T-cell (primary cell): Measurements from ENCODE around the gene ARHGAP8. TPM values are rescaled to one million over a fixed set of nuclear protein-coding genes. Genes with fewer than 3 reads are reported as not detected.

ENCODE experiments used
- ATAC-seq, 4 experiments: fragments of 200-7000 bp in 3 of 4; fragments of 150-1000 bp in 1 of 4; cut with Tn5 transposase; replicated peaks in 1 of 4; 1 replicate in 3 of 4; 2 replicates in 1 of 4; pipeline ENCODE4 v1.10.0; 2021; ENCODE audit warnings: moderate library complexity in 3 of 4, mild to moderate bottlenecking in 2 of 4, moderate number of reproducible peaks in 1 of 4
- CTCF ChIA-PET, 2 donors: fragments of 300-600 bp; sonication (Branson Sonifier 250); formaldehyde crosslinking; loops; one replicate each; lab custom pipeline; 2022; ENCODE audit warnings: antibody characterized with exemption in 2 of 2; lab: Charles Lee
- POLR2A ChIA-PET, 2 donors: fragments of 300-600 bp; sonication (Branson Sonifier 250); formaldehyde crosslinking; loops; one replicate each; lab custom pipeline; 2022; ENCODE audit warnings: antibody characterized with exemption in 2 of 2; lab: Charles Lee
- DNase-seq, 35 experiments: peaks; one replicate each; pipeline versions ENCODE4 v3.0.0 to v3.0.0-alpha.2; 2013 to 2023
- H3K27ac ChIP-seq: one replicate; pipeline ENCODE4 v1.5.1; 2013; ENCODE audit warnings: low read length
- H3K27me3 ChIP-seq, 2 experiments: replicated peaks in 1 of 2; 1 replicate in 1 of 2; 2 replicates in 1 of 2; pipeline versions ENCODE4 v1.6.1 to v1.7.0; 2013; ENCODE audit warnings: low read length in 1 of 2, mixed read lengths in 1 of 2; ENCODE audit not compliant: control insufficient read depth in 2 of 2, insufficient read depth in 2 of 2; ENCODE audit errors: extremely low read depth in 1 of 2
- H3K36me3 ChIP-seq, 2 donors: 1 replicate in 1 of 2; 2 replicates in 1 of 2; pipeline versions ENCODE4 v1.6.1 to v1.7.0; 2013; ENCODE audit warnings: low read length in 1 of 2; ENCODE audit not compliant: control insufficient read depth in 2 of 2, insufficient read depth in 1 of 2; ENCODE audit errors: extremely low read depth in 1 of 2
- H3K4me1 ChIP-seq, 2 experiments: 1 replicate in 1 of 2; 2 replicates in 1 of 2; pipeline versions ENCODE4 v1.6.1 to v1.7.0; 2013; ENCODE audit warnings: low read length in 2 of 2, mixed read lengths in 1 of 2; ENCODE audit not compliant: insufficient read depth in 2 of 2, control insufficient read depth in 1 of 2; ENCODE audit errors: extremely low read depth in 1 of 2
- H3K4me3 ChIP-seq, 2 donors: 1 replicate in 1 of 2; 2 replicates in 1 of 2; pipeline versions ENCODE4 v1.5.1 to v1.7.0; 2013; ENCODE audit warnings: mild to moderate bottlenecking in 2 of 2, low read length in 1 of 2, moderate library complexity in 1 of 2; ENCODE audit not compliant: control insufficient read depth in 1 of 2; ENCODE audit errors: extremely low read depth in 1 of 2
- H3K9me3 ChIP-seq: 2 replicates; pipeline ENCODE4 v1.7.0; 2013
- H3K27ac Mint-ChIP-seq, 2 donors: one replicate each; pipeline ENCODE4 v1.8.0; 2020 to 2021; ENCODE audit warnings: mild to moderate bottlenecking in 2 of 2, mixed read lengths in 2 of 2
- H3K27me3 Mint-ChIP-seq, 2 donors: one replicate each; pipeline ENCODE4 v1.8.0; 2021 to 2022; ENCODE audit warnings: mixed read lengths in 2 of 2
- H3K36me3 Mint-ChIP-seq: one replicate; pipeline ENCODE4 v1.8.0; 2021; ENCODE audit warnings: mixed read lengths
- H3K4me1 Mint-ChIP-seq, 3 donors: one replicate each; pipeline ENCODE4 v1.8.0; 2020 to 2022; ENCODE audit warnings: mixed read lengths in 3 of 3, mild to moderate bottlenecking in 1 of 3
- H3K4me3 Mint-ChIP-seq, 3 donors: one replicate each; pipeline ENCODE4 v1.8.0; 2020 to 2022; ENCODE audit warnings: mild to moderate bottlenecking in 3 of 3, mixed read lengths in 3 of 3, moderate library complexity in 3 of 3
- H3K9me3 Mint-ChIP-seq, 3 donors: one replicate each; pipeline ENCODE4 v1.8.0; 2020 to 2022; ENCODE audit warnings: mixed read lengths in 3 of 3
- WGBS: methylation state at CpG from one replicate; pipeline ENCODE4 v1.1.5; 2013; ENCODE audit warnings: missing lambda C conversion rate; ENCODE audit not compliant: insufficient coverage; 5-methylcytosine and 5-hydroxymethylcytosine counted together
- total RNA-seq, 35 experiments: library from RNA in 6 of 35; stranded (reverse) in 6 of 35; fragments of 120-200 nt in 1 of 35; gene quantifications; one replicate each; pipeline versions ENCODE4 v1.2.1 to v1.2.4 and lab custom pipeline; 2013 to 2026

Gene ARHGAP8
- total RNA-seq (1 to 10 TPM in 4 of 5 donors, under 1 TPM in 1; 0.59 to 4.7 (median 2.0) TPM), total RNA-seq (lab: John Stamatoyannopoulos, UW) (0 to 1.7 (median 0.33) reads per million in 29 experiments)
- total RNA-seq (2013), result 0.28 TPM

DNA sequence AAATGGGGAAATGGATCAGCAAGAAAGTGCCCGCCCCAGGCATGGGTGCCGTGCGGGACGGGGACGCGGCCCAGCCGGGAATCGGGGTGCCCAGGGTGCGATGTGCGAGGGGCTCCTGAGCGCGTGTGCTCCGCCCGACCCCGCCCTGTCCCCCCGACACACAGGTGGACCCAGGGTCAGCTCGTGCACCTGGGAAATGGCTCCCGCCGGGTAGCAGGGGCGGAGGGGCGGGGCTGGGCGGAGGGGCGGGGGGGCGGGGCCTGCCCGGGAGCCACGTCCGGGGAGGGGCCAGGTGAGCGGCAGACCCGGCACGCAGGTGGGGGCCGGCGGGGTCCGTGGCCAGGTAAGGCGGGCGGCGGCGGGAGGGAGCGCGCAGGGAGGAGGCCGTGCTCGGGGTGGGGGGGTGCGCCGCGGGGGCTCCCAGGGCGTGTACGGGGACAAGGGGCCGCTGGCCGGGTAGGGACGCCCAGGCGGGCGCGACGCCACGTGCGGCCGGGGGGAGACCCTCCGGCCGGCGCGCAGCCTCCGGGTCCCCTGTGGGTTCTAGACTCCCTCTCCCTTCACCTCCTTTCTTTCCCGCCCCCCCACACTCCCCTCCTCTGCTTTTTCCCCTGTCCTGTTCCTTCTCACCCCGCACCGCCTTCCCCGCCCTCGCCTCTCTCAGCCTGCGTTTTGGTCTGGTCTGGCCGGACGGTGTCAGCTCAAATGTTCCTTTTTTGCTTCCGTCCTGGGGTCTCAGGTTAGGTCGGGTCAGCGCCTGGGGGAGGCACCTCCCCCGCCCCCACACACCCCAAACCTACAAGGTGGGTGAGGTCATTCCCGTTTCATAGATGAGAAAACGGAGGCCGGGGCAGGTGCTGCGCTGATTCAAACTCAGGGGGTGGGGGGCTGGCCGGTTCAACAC lies at the start of gene ARHGAP8:
ARHGAP8 (plus strand) TSS at position 291 of the 904 bp plus-strand sequence. CDS start 33,953 bp downstream, outside the sequence.
- no peaks in the 10 kb centered on the region for H3K36me3 Mint-ChIP-seq

DNA sequence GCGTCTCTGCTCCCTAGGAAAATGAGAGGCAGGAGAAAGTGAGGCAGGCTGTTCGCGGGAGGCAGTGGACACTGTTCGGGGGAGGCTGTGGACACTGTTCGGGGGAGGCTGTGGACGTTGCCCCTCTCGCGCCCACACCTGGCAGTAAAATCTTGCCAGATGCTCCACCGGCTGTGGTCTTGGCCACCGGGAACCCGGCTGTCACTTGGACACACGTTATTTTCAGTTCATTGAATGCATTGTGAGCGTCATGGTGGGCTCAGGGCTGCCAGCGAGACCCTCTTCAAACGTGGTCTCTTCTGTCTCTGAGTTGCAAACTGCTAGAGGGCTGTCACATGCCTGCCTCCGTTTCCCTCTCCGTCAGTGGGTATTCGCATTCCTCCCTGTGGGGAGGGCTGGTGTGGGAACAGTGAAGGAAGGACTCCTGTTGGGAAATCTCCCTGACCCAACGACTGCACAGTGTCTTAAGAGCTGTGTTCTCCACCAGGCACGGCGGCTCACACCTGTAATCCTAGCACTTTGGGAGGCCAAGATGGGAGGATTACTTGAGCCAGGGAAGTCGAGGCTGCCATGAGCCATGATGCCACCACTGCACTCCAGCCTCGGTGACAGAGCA lies 49.0 kb upstream of the ARHGAP8 start:
- POLR2A ChIA-PET, result interaction anchor here in 1 of 2 donors (0.6 kb wide), 1 partner anchor 17 kb away, joined by 3 read pairs; no protein-coding TSS in a partner anchor
- WGBS, result 88% methylated on average over 21 of the region's 23 CpGs
- ATAC-seq, result no peak
- no peak for DNase-seq
- no peak overlapping the region for H3K27ac ChIP-seq
- H3K4me3 ChIP-seq, result peak overlapping the region; percentile 56 to 64
- H3K9me3 ChIP-seq, result no peaks in the 10 kb centered on the region
- CTCF ChIA-PET, result no interaction called here
- peaks cover 0 to 5% of the 10 kb centered on the region in 2 donors for H3K36me3 ChIP-seq
- Mint-ChIP-seq H3K27ac (peak overlapping the region in 1 of 2 donors; percentile 52), H3K4me1 (peaks cover 15 to 39% (median 28%) of the 10 kb centered on the region in 3 donors), H3K4me3 (peak overlapping the region; percentile 76 to 81 (median 78)), H3K9me3 (no peaks in the 10 kb centered on the region), H3K36me3 (no peaks in the 10 kb centered on the region), H3K27me3 (no peaks in the 10 kb centered on the region)
- H3K4me1 ChIP-seq, result peaks cover 6 to 70% of the 10 kb centered on the region in 2 experiments
- H3K27me3 ChIP-seq, result peaks cover 0 to 8% of the 10 kb centered on the region in 2 experiments

More for the DNA sequence above, at the start of gene ARHGAP8:
- no peak within 1 kb of the TSS for H3K27ac ChIP-seq
- CTCF ChIA-PET, result interaction anchor here in 1 of 2 donors (0.6 kb wide), 1 partner anchor 667 kb away, joined by 5 read pairs; no protein-coding TSS in a partner anchor
- 2% methylated on average over 40 of the region's 78 CpGs for WGBS
- POLR2A ChIA-PET, result no interaction called here
- H3K9me3 ChIP-seq, result no peaks in the 10 kb centered on the region
- Mint-ChIP-seq H3K27ac (no peak within 1 kb of the TSS), H3K4me3 (peak within 1 kb of the TSS; percentile 68 to 75 (median 73)), H3K9me3 (no peaks in the 10 kb centered on the region), H3K4me1 (peaks cover 0 to 7% (median 6%) of the 10 kb centered on the region in 3 donors), H3K27me3 (peaks cover 58 to 70% of the 10 kb centered on the region in 2 donors)
- ATAC-seq (peak in 3 of 4 experiments; percentile 74 to 75 (median 75)), DNase-seq (peak in 13 of 35 experiments; percentile 12 to 44 (median 20))
- H3K36me3 ChIP-seq, result no peaks in the 10 kb centered on the region
- peak within 1 kb of the TSS; percentile 6 to 47 for H3K4me3 ChIP-seq
- peaks cover 0 to 9% of the 10 kb centered on the region in 2 experiments for H3K4me1 ChIP-seq
- peaks cover 17 to 76% of the 10 kb centered on the region in 2 experiments for H3K27me3 ChIP-seq

- Mint-ChIP-seq H3K9me3 (no peaks in the 10 kb centered on the region), H3K4me3 (peak overlapping the region; percentile 76 to 81 (median 78)), H3K36me3 (no peaks in the 10 kb centered on the region), H3K27me3 (no peaks in the 10 kb centered on the region), H3K27ac (peak overlapping the region in 1 of 2 donors; percentile 16), H3K4me1 (peaks cover 15 to 44% (median 32%) of the 10 kb centered on the region in 3 donors)
- H3K4me1 ChIP-seq, result peaks cover 6 to 76% of the 10 kb centered on the region in 2 experiments
- H3K27ac ChIP-seq, result no peak overlapping the region
- DNase-seq (no peak), ATAC-seq (no peak)
- CTCF ChIA-PET, result no interaction called here
- WGBS, result 94% methylated on average over 12 of the region's 16 CpGs
- no peaks in the 10 kb centered on the region for H3K9me3 ChIP-seq
- H3K36me3 ChIP-seq, result peaks cover 0 to 5% of the 10 kb centered on the region in 2 donors
- POLR2A ChIA-PET, result no interaction called here
- peak overlapping the region in 1 of 2 donors; percentile 4 for H3K4me3 ChIP-seq
- peaks cover 0 to 8% of the 10 kb centered on the region in 2 experiments for H3K27me3 ChIP-seq
Measured at GRCh38 chr22:44704159-44705021, 48.0 kb upstream of the ARHGAP8 start.

GRCh38 chr22:44705022-44705297 lies 47.4 kb upstream of the ARHGAP8 start:
- H3K4me1 Mint-ChIP-seq, result peaks cover 15 to 50% (median 35%) of the 10 kb centered on the region in 3 donors
- peaks cover 0 to 5% of the 10 kb centered on the region in 2 donors for H3K36me3 ChIP-seq
- no peak for DNase-seq
- H3K9me3 Mint-ChIP-seq, result no peaks in the 10 kb centered on the region
- no peaks in the 10 kb centered on the region for H3K27me3 Mint-ChIP-seq
- peaks cover 6 to 82% of the 10 kb centered on the region in 2 experiments for H3K4me1 ChIP-seq
- H3K9me3 ChIP-seq, result no peaks in the 10 kb centered on the region
- no peak overlapping the region for H3K27ac Mint-ChIP-seq
- no peak overlapping the region for H3K27ac ChIP-seq
- peak overlapping the region in 2 of 3 donors; percentile 21 to 76 for H3K4me3 Mint-ChIP-seq
- WGBS, result 98% methylated on average over 4 of the region's 4 CpGs
- POLR2A ChIA-PET, result no interaction called here
- H3K27me3 ChIP-seq, result peaks cover 0 to 8% of the 10 kb centered on the region in 2 experiments
- CTCF ChIA-PET, result no interaction called here
- no peak for ATAC-seq
- H3K36me3 Mint-ChIP-seq, result no peaks in the 10 kb centered on the region
- H3K4me3 ChIP-seq, result no peak overlapping the region

- Histone ChIP-seq H3K4me3 (no peak overlapping the region), H3K36me3 (peaks cover 0 to 5% of the 10 kb centered on the region in 2 donors), H3K27ac (no peak overlapping the region), H3K27me3 (peaks cover 0 to 8% of the 10 kb centered on the region in 2 experiments), H3K4me1 (peaks cover 6 to 89% of the 10 kb centered on the region in 2 experiments), H3K9me3 (no peaks in the 10 kb centered on the region)
- DNase-seq, result no peak
- H3K36me3 Mint-ChIP-seq, result no peaks in the 10 kb centered on the region
- no peak overlapping the region for H3K27ac Mint-ChIP-seq
- H3K4me1 Mint-ChIP-seq, result peaks cover 14 to 59% (median 42%) of the 10 kb centered on the region in 3 donors
- no peak overlapping the region for H3K4me3 Mint-ChIP-seq
- CTCF ChIA-PET, result no interaction called here
- WGBS, result no CpG with 5 or more reads among the region's 8 CpGs
- no peaks in the 10 kb centered on the region for H3K9me3 Mint-ChIP-seq
- ATAC-seq, result no peak
- H3K27me3 Mint-ChIP-seq, result no peaks in the 10 kb centered on the region
- POLR2A ChIA-PET, result no interaction called here
Measured at GRCh38 chr22:44706488-44706887, 45.9 kb upstream of the ARHGAP8 start.
